GM12878 (cell line): ENCODE results near the gene WDR64. TPM values are rescaled to one million over a fixed set of nuclear protein-coding genes. Genes with fewer than 3 reads are reported as not detected.

Experiments
- ATAC-seq: fragments of 200-7000 bp; cut with Tn5 transposase; 3 replicates; pipeline ENCODE4 v1.9.1; 2020; ENCODE audit warnings: mild to moderate bottlenecking, moderate library complexity
- BruUV-seq: library from RNA; stranded (reverse); fragments of 400-500 nt; replicated peaks from 2 replicates; lab custom pipeline; 2021; lab: Mats Ljungman, UMichigan
- CTCF ChIA-PET: fragments of 300-600 bp; sonication (Branson Sonifier 250); formaldehyde crosslinking; extraction: SDS; loops from one replicate; lab custom pipeline; 2021; ENCODE audit warnings: inconsistent platforms; lab: Yijun Ruan, JAX
- POLR2A ChIA-PET: fragments of 350-600 bp; formaldehyde crosslinking; extraction: SDS; loops from one replicate; lab custom pipeline; 2021; ENCODE audit warnings: inconsistent platforms; lab: Charles Lee
- RAD21 ChIA-PET: fragments of 300-600 bp; sonication (Branson Sonifier 250); formaldehyde crosslinking; loops from one replicate; lab custom pipeline; 2023; ENCODE audit warnings: antibody characterized with exemption; ENCODE audit not compliant: unreplicated experiment; lab: Charles Lee
- SMC1A ChIA-PET: fragments of 300-600 bp; sonication (Branson Sonifier 250); formaldehyde crosslinking; loops from one replicate; lab custom pipeline; 2023; ENCODE audit not compliant: unreplicated experiment, uncharacterized antibody; lab: Charles Lee
- DNase-seq: peaks from one replicate; pipeline ENCODE4 v3.0.0-alpha.2; 2011; ENCODE audit warnings: low read depth, low spot score
- FAIRE-seq: peaks from 3 replicates; lab custom pipeline; 2011; peaks lifted over from hg19 to GRCh38; lab: Jason Lieb, UNC
- H2AFZ ChIP-seq: 2 replicates; pipeline ENCODE4 v1.6.0; 2011; ENCODE audit warnings: low read depth, low read length, control low read depth; ENCODE audit not compliant: control insufficient read depth
- H3K27ac ChIP-seq: 2 replicates; pipeline ENCODE4 v1.5.1; 2011; ENCODE audit warnings: control low read depth; ENCODE audit not compliant: control insufficient read depth, insufficient read depth
- H3K27me3 ChIP-seq, 2 experiments: replicated peaks in 1 of 2; 2 replicates each; pipeline versions ENCODE4 v1.6.0 to v1.6.1; 2011; ENCODE audit warnings: low read length in 1 of 2; ENCODE audit not compliant: control insufficient read depth in 2 of 2, insufficient read depth in 2 of 2
- H3K36me3 ChIP-seq, 2 experiments: 2 replicates each; pipeline ENCODE4 v1.5.1; 2011; ENCODE audit warnings: low read length in 1 of 2; ENCODE audit not compliant: control insufficient read depth in 2 of 2, insufficient read depth in 2 of 2
- H3K4me1 ChIP-seq: 2 replicates; pipeline ENCODE4 v1.6.1; 2011; ENCODE audit warnings: mild to moderate bottlenecking, low read length, moderate library complexity, mixed read lengths; ENCODE audit not compliant: control insufficient read depth, insufficient read depth
- H3K4me2 ChIP-seq: 2 replicates; pipeline ENCODE4 v1.6.0; 2011; ENCODE audit warnings: control low read depth; ENCODE audit not compliant: control insufficient read depth, insufficient read depth
- H3K4me3 ChIP-seq: fragments of 200-600 bp; sonication (generic); 2 replicates; pipeline ENCODE4 v1.5.1; 2016
- H3K79me2 ChIP-seq: 2 replicates; pipeline ENCODE4 v1.6.0; 2011; ENCODE audit warnings: low read length; ENCODE audit not compliant: control insufficient read depth, insufficient read depth
- H3K9ac ChIP-seq: 2 replicates; pipeline ENCODE4 v1.8.0; 2011; ENCODE audit warnings: low read length, control low read depth, mixed read lengths; ENCODE audit not compliant: control insufficient read depth, insufficient read depth
- H3K9me3 ChIP-seq: replicated peaks from 3 replicates; pipeline ENCODE4 v1.5.1; 2011; ENCODE audit warnings: mild to moderate bottlenecking, low read length; ENCODE audit not compliant: control insufficient read depth, insufficient read depth
- H4K20me1 ChIP-seq: 2 replicates; pipeline ENCODE4 v1.6.0; 2011; ENCODE audit not compliant: control insufficient read depth, insufficient read depth
- ATF3 ChIP-seq: IDR thresholded peaks from 2 replicates; pipeline ENCODE4 v1.6.1; 2011; ENCODE audit warnings: low read depth, mild to moderate bottlenecking, low read length, moderate library complexity, borderline replicate concordance; ENCODE audit errors: extremely low read depth
- BHLHE40 ChIP-seq, 2 experiments: fragments of 450-650 bp in 1 of 2; IDR thresholded peaks; 2 replicates each; pipeline ENCODE4 v1.6.1; 2011 to 2017; ENCODE audit warnings: low read depth in 2 of 2, borderline replicate concordance in 1 of 2, improper control_type of control experiment in 1 of 2, low read length in 1 of 2, mild to moderate bottlenecking in 1 of 2
- EZH2 ChIP-seq: IDR thresholded peaks from 2 replicates; pipeline ENCODE4 v1.6.1; 2012; ENCODE audit warnings: low read depth, mild to moderate bottlenecking, control low read depth, inconsistent platforms, low read length, borderline replicate concordance; ENCODE audit not compliant: control insufficient read depth
- HDAC2 ChIP-seq: fragments of 200-600 bp; sonication (generic); IDR thresholded peaks from 2 replicates; pipeline ENCODE4 v1.6.1; 2017
- IKZF1 ChIP-seq: fragments of 450-650 bp; conservative IDR thresholded peaks from 2 replicates; pipeline ENCODE4 v1.6.1; 2017; ENCODE audit warnings: antibody characterized with exemption, mild to moderate bottlenecking
- KAT2A ChIP-seq: conservative IDR thresholded peaks from 2 replicates; pipeline ENCODE4 v1.6.1; 2011; ENCODE audit warnings: low read depth, low read length; ENCODE audit not compliant: control insufficient read depth
- MYC ChIP-seq: IDR thresholded peaks from 2 replicates; pipeline ENCODE4 v1.6.1; 2011; ENCODE audit warnings: mild to moderate bottlenecking, low read length, moderate library complexity, inconsistent platforms; ENCODE audit not compliant: insufficient read depth, insufficient replicate concordance, insufficient read length, severe bottlenecking
- NRF1 ChIP-seq: conservative IDR thresholded peaks from 2 replicates; pipeline ENCODE4 v1.6.1; 2011; ENCODE audit warnings: mild to moderate bottlenecking, low read depth, low read length, improper control_type of control experiment
- PML ChIP-seq: IDR thresholded peaks from 2 replicates; pipeline ENCODE4 v1.6.1; 2012; ENCODE audit warnings: low read length, inconsistent platforms
- SUZ12 ChIP-seq: fragments of 200-600 bp; sonication (generic); IDR thresholded peaks from one replicate; pipeline ENCODE4 v1.6.1; 2018; ENCODE audit warnings: antibody characterized with exemption, mild to moderate bottlenecking; ENCODE audit not compliant: unreplicated experiment
- TCF3 ChIP-seq: IDR thresholded peaks from 2 replicates; pipeline ENCODE4 v1.6.1; 2012; ENCODE audit warnings: low read depth, mild to moderate bottlenecking, low read length, borderline replicate concordance; ENCODE audit not compliant: insufficient read depth
- USF1 ChIP-seq: IDR thresholded peaks from 2 replicates; pipeline ENCODE4 v1.6.1; 2011; ENCODE audit warnings: borderline replicate concordance, low read depth, mild to moderate bottlenecking, moderate library complexity, mixed read lengths, low read length; ENCODE audit not compliant: insufficient read depth; ENCODE audit errors: extremely low read length
- ZBED1 ChIP-seq: IDR thresholded peaks from 2 replicates; pipeline ENCODE4 v1.6.1; 2016; ENCODE audit warnings: borderline replicate concordance
- WGBS: methylation state at CpG from one replicate; pipeline ENCODE4 v1.1.6; 2016; ENCODE audit warnings: low lambda C conversion rate; ENCODE audit not compliant: insufficient replicate concordance, insufficient coverage; ENCODE audit errors: missing lambda C conversion rate; 5-methylcytosine and 5-hydroxymethylcytosine counted together
- in situ Hi-C: fragments of 300-500 bp; cut with MboI; formaldehyde crosslinking; loops from 9 replicates; pipeline ENCODE4 v1.14.3; 2018; ENCODE audit warnings: mixed read lengths
- intact Hi-C: fragments of 100-400 bp; cut with micrococcal nuclease; formaldehyde crosslinking; loops from one replicate; pipeline ENCODE4 v1.14.2; 2022; ENCODE audit not compliant: unreplicated experiment
- polyA plus RNA-seq, 11 experiments: library from polyadenylated mRNA; depleted of rRNA in 4 of 11; unstranded in 6 of 11; stranded (reverse) in 5 of 11; fragments of >200 nt; fragmentation: Nextera tagmentation in 4 of 11; fragmentation: Illumina TruSeq in 1 of 11; extraction: Ambion mirVana in 4 of 11; extraction: Trizol in 1 of 11; gene quantifications; 1 replicate in 1 of 11; 2 replicates in 10 of 11; pipeline versions ENCODE4 v1.2.1 to v1.2.3, GENCODE V29; 2011 to 2016; ENCODE audit warnings: inconsistent platforms in 2 of 11, missing spikeins in 2 of 11, low read depth in 1 of 11
- total RNA-seq, 4 experiments: library from RNA; depleted of rRNA in 3 of 4; stranded (reverse); fragments of >200 nt in 3 of 4; fragmentation: Illumina TruSeq in 1 of 4; extraction: Trizol in 1 of 4; gene quantifications; 2 replicates each; pipeline versions ENCODE4 v1.2.1 to v1.2.3, GENCODE V29; 2013 to 2021
- TF ChIP-seq, protein P1 (sequence below): IDR thresholded peaks from 2 replicates; pipeline ENCODE4 v1.6.1; 2012; ENCODE audit warnings: low read depth, low read length, improper control_type of control experiment
- TF ChIP-seq, protein P2 (sequence below): IDR thresholded peaks from 2 replicates; pipeline ENCODE4 v1.6.1; 2012; ENCODE audit warnings: low read depth, low read length, improper control_type of control experiment
- TF ChIP-seq, protein P3 (sequence below): fragments of 450-650 bp; IDR thresholded peaks from 2 replicates; pipeline ENCODE4 v1.6.1; 2017; ENCODE audit warnings: mild to moderate bottlenecking, moderate library complexity

WDR64 gene
- total and polyA plus RNA-seq, 10 of the 15 experiments (the other 5 are each of a cell fraction or from before 2014, with no cell fraction given), result 0.01 TPM; not detected in 9

GRCh38 chr1:241706257-241706656, 54.2 kb downstream of the WDR64 start (continued):
- TF ChIP-seq, protein P1, sequence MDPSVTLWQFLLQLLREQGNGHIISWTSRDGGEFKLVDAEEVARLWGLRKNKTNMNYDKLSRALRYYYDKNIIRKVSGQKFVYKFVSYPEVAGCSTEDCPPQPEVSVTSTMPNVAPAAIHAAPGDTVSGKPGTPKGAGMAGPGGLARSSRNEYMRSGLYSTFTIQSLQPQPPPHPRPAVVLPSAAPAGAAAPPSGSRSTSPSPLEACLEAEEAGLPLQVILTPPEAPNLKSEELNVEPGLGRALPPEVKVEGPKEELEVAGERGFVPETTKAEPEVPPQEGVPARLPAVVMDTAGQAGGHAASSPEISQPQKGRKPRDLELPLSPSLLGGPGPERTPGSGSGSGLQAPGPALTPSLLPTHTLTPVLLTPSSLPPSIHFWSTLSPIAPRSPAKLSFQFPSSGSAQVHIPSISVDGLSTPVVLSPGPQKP, result no peak
- TF ChIP-seq USF1 (no peak), BHLHE40 (IDR thresholded peaks at IDR 0.05; ENCODE audit: borderline replicate concordance in 1 of 2, low read depth in 2 of 2, low read length in 1 of 2) (no peak), TCF3 (no peak), ATF3 (no peak), HDAC2 (no peak)
- TF ChIP-seq, protein P2, sequence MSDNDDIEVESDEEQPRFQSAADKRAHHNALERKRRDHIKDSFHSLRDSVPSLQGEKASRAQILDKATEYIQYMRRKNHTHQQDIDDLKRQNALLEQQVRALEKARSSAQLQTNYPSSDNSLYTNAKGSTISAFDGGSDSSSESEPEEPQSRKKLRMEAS, result no peak

GRCh38 chr1:241706967-241707366, 54.9 kb downstream of the WDR64 start:
- intact Hi-C loops (no loop called here), in situ Hi-C loops (no loop called here)
- WGBS, result 13% methylated on average over 2 of the region's 2 CpGs
- no TSS peak for BruUV-seq
- Histone ChIP-seq H3K4me3 (no peak overlapping the region), H3K4me2 (no peak overlapping the region), H4K20me1 (no peaks in the 10 kb centered on the region), H3K27me3 (no peaks in the 10 kb centered on the region; a peak in 1 of 4 replicates), H3K36me3 (no peaks in the 10 kb centered on the region), H3K27ac (no peak overlapping the region), H3K9me3 (no peaks in the 10 kb centered on the region), H2AFZ (no peak overlapping the region), H3K9ac (no peak overlapping the region), H3K4me1 (no peaks in the 10 kb centered on the region), H3K79me2 (no peaks in the 10 kb centered on the region)
- RAD21 ChIA-PET, result no interaction called here
- ATAC-seq, result no peak
- no peak for FAIRE-seq
- no peak for DNase-seq
- CTCF ChIA-PET, result no interaction called here
- POLR2A ChIA-PET, result no interaction called here
- SMC1A ChIA-PET, result interaction anchor here (0.6 to 1.7 kb wide), 2 partner anchors 9 to 100 kb away, joined by 3 to 5 read pairs; no protein-coding TSS in a partner anchor
- TF ChIP-seq PML (no peak), IKZF1 (no peak), EZH2 (no peak), ZBED1 (no peak), KAT2A (no peak), NRF1 (no peak), MYC (no peak), ATF3 (no peak), SUZ12 (no peak)
- TF ChIP-seq, protein P3, sequence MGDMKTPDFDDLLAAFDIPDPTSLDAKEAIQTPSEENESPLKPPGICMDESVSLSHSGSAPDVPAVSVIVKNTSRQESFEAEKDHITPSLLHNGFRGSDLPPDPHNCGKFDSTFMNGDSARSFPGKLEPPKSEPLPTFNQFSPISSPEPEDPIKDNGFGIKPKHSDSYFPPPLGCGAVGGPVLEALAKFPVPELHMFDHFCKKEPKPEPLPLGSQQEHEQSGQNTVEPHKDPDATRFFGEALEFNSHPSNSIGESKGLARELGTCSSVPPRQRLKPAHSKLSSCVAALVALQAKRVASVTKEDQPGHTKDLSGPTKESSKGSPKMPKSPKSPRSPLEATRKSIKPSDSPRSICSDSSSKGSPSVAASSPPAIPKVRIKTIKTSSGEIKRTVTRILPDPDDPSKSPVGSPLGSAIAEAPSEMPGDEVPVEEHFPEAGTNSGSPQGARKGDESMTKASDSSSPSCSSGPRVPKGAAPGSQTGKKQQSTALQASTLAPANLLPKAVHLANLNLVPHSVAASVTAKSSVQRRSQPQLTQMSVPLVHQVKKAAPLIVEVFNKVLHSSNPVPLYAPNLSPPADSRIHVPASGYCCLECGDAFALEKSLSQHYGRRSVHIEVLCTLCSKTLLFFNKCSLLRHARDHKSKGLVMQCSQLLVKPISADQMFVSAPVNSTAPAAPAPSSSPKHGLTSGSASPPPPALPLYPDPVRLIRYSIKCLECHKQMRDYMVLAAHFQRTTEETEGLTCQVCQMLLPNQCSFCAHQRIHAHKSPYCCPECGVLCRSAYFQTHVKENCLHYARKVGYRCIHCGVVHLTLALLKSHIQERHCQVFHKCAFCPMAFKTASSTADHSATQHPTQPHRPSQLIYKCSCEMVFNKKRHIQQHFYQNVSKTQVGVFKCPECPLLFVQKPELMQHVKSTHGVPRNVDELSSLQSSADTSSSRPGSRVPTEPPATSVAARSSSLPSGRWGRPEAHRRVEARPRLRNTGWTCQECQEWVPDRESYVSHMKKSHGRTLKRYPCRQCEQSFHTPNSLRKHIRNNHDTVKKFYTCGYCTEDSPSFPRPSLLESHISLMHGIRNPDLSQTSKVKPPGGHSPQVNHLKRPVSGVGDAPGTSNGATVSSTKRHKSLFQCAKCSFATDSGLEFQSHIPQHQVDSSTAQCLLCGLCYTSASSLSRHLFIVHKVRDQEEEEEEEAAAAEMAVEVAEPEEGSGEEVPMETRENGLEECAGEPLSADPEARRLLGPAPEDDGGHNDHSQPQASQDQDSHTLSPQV, result no peak
